Calu3 (cell line): ENCODE data around the gene NISCH. TPM values are rescaled to one million over a fixed set of nuclear protein-coding genes. Genes with fewer than 3 reads are reported as not detected.

ENCODE experiments used
- BruUV-seq: library from RNA; stranded (reverse); fragments of 400-500 nt; replicated peaks from 2 replicates; lab custom pipeline; 2021; lab: Mats Ljungman, UMichigan
- CTCF ChIA-PET: fragments of 300-600 bp; sonication (Branson Sonifier 250); formaldehyde crosslinking; loops from one replicate; lab custom pipeline; 2022; ENCODE audit warnings: antibody characterized with exemption; lab: Charles Lee
- DNase-seq: peaks from one replicate; pipeline ENCODE4 v3.0.0; 2022
- H3K27ac Mint-ChIP-seq: one replicate; pipeline ENCODE4 v1.8.0; 2022; ENCODE audit warnings: mixed read lengths; ENCODE audit not compliant: unreplicated experiment
- H3K27me3 Mint-ChIP-seq: one replicate; pipeline ENCODE4 v1.8.0; 2022; ENCODE audit warnings: mixed read lengths; ENCODE audit not compliant: unreplicated experiment
- H3K36me3 Mint-ChIP-seq: one replicate; pipeline ENCODE4 v1.8.0; 2022; ENCODE audit warnings: mild to moderate bottlenecking, moderate library complexity, mixed read lengths; ENCODE audit not compliant: insufficient read depth, unreplicated experiment
- H3K4me1 Mint-ChIP-seq: one replicate; pipeline ENCODE4 v1.8.0; 2022; ENCODE audit warnings: mild to moderate bottlenecking, low read depth, mixed read lengths; ENCODE audit not compliant: unreplicated experiment
- H3K4me3 Mint-ChIP-seq: one replicate; pipeline ENCODE4 v1.8.0; 2022; ENCODE audit warnings: mild to moderate bottlenecking, low read depth, moderate library complexity, mixed read lengths; ENCODE audit not compliant: unreplicated experiment
- H3K9me3 Mint-ChIP-seq: one replicate; pipeline ENCODE4 v1.8.0; 2022; ENCODE audit warnings: low read depth, mixed read lengths; ENCODE audit not compliant: unreplicated experiment
- intact Hi-C: fragments of 100-400 bp; cut with micrococcal nuclease; formaldehyde crosslinking; loops from one replicate; pipeline ENCODE4 v1.10.0; 2022; ENCODE audit not compliant: unreplicated experiment
- total RNA-seq: library from RNA; stranded (reverse); gene quantifications from 2 replicates; pipeline ENCODE4 v1.2.3, GENCODE V29; 2022
- TF ChIP-seq, protein P1 (sequence below): fragments of 200-600 bp; IDR thresholded peaks from one replicate; pipeline ENCODE4 v1.8.0; 2022; ENCODE audit warnings: antibody characterized with exemption; ENCODE audit not compliant: unreplicated experiment

The NISCH gene
- total RNA-seq, 1 experiment from 2014 or later: 58.6 TPM

DNA sequence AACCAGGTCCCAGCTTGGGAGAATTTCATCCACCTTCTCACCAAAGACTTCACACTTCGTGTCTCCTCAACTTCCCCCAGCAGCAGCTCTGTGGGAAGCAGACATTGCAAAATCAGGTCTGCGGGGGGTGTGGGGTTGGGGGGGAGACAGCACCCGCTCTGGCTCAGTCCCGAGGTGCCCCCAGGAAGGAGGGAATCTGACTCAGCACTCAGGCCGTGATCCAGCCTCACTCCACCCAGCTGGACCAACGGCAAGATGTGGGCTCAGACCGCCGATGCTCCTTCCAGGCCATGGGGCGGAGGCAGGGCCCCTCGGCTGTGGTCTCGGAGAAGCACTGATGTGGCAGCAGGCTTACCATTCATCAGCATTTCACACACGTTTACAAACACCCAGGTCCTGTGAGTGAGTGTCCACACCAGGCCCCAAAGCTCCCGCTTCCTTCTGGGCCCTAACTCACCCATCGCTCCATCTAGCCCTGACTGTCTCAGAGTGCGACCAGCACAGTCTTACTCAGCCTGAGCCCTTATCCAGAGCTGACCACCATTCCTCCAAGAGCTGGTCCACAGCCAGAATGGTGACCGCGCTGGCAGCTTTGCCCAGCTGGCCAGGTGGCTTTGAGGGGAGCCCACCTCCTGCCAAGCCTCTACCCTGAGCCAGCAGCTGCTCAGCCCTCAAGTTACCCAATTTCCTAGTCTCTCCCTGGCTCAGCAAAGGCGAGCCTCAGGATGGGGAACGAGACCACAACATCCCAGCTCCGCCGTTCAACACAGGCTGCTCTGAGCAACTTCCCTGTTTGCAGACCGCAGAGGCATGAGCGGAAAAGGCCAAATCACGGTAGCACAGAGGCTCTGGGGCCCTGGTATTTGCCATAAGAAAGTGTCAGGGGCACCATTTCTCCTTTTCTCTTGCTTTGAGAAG lies 43.0 kb downstream of the NISCH start:
- DNase-seq: no peak
- H3K4me1 Mint-ChIP-seq: no peaks in the 10 kb centered on the region
- H3K36me3 Mint-ChIP-seq: no peaks in the 10 kb centered on the region
- BruUV-seq: no TSS peak
- H3K4me3 Mint-ChIP-seq: no peak overlapping the region
- TF ChIP-seq, protein P1, sequence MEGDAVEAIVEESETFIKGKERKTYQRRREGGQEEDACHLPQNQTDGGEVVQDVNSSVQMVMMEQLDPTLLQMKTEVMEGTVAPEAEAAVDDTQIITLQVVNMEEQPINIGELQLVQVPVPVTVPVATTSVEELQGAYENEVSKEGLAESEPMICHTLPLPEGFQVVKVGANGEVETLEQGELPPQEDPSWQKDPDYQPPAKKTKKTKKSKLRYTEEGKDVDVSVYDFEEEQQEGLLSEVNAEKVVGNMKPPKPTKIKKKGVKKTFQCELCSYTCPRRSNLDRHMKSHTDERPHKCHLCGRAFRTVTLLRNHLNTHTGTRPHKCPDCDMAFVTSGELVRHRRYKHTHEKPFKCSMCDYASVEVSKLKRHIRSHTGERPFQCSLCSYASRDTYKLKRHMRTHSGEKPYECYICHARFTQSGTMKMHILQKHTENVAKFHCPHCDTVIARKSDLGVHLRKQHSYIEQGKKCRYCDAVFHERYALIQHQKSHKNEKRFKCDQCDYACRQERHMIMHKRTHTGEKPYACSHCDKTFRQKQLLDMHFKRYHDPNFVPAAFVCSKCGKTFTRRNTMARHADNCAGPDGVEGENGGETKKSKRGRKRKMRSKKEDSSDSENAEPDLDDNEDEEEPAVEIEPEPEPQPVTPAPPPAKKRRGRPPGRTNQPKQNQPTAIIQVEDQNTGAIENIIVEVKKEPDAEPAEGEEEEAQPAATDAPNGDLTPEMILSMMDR: no peak
- no peaks in the 10 kb centered on the region for H3K9me3 Mint-ChIP-seq
- H3K27me3 Mint-ChIP-seq: peaks cover 11% of the 10 kb centered on the region
- no peak overlapping the region for H3K27ac Mint-ChIP-seq
- intact Hi-C loops: no loop called here
- CTCF ChIA-PET: no interaction called here

DNA sequence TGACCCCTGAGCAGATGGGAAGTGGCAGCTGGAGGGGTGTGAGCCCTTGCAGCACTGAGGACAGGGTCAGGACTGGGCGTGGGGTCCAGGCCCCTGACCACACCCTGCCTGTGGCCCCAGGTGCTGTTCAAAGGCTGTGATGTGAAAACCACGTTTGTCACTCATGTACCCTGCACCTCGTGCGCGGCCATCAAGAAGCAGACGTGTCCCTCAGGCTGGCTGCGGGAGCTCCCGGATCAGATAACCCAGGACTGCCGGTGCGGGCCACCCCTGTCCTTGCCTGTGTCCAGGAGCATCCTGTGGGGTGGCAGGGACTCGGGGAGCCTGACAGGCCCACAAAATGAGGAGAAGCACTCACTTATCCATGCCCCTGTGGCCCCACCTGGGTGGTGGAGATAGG lies 45.6 kb downstream of the NISCH start:
- Mint-ChIP-seq H3K9me3 (no peaks in the 10 kb centered on the region), H3K27me3 (peaks cover 11% of the 10 kb centered on the region), H3K27ac (no peak overlapping the region), H3K4me1 (no peaks in the 10 kb centered on the region), H3K36me3 (no peaks in the 10 kb centered on the region), H3K4me3 (no peak overlapping the region)
- CTCF ChIA-PET: no interaction called here
- TF ChIP-seq, protein P1: no peak
- DNase-seq: no peak
- BruUV-seq: no TSS peak
- intact Hi-C loops: no loop called here

DNA sequence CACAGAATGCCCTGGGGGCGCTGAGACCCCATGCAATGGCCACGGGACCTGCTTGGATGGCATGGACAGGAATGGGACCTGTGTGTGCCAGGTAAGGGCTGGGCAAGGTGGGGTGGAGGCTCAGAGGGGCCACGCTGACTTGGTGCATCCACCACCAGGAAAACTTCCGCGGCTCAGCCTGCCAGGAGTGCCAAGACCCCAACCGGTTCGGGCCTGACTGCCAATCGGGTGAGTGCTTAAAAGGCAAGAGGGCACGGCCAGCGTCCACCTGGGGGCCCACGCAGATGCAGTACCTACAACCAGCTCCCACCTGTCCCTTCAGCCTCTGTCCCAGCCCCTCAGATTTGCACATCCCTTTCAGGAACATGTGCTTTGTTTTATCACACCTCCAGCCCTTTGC lies 46.6 kb downstream of the NISCH start:
- Mint-ChIP-seq H3K4me3 (no peak overlapping the region), H3K4me1 (peaks cover 2% of the 10 kb centered on the region), H3K27ac (no peak overlapping the region), H3K9me3 (no peaks in the 10 kb centered on the region), H3K27me3 (peaks cover 11% of the 10 kb centered on the region), H3K36me3 (no peaks in the 10 kb centered on the region)
- BruUV-seq: no TSS peak
- DNase-seq: no peak
- intact Hi-C loops: no loop called here
- CTCF ChIA-PET: no interaction called here
- TF ChIP-seq, protein P1: no peak

DNA sequence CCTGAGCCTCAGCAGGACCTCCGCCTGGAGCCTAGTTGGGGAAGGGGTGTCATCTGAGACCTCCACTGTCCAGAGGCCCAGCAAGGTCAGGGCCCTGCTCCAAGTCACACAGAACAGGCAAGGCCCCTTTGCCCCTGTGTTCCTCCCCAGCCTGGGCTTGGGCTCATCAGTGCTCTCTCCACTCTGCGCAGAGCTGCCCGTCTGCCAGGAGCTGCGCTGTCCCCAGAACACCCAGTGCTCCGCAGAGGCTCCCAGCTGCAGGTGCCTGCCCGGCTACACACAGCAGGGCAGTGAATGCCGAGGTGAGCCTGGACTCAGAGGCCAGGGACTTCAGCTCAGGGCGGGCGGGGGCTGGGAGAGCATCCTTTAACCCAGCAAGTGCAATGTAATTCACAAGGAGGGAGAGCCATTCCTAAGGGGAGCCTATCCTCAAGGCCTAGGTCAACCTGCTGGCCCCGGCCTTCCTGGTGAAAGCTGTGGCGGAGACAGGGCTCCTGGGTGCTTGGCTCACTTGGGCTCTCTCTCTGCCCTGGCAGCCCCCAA lies 47.5 kb downstream of the NISCH start:
- CTCF ChIA-PET: no interaction called here
- intact Hi-C loops: no loop called here
- no TSS peak for BruUV-seq
- H3K27me3 Mint-ChIP-seq: peaks cover 11% of the 10 kb centered on the region
- peaks cover 6% of the 10 kb centered on the region for H3K36me3 Mint-ChIP-seq
- H3K4me1 Mint-ChIP-seq: peaks cover 10% of the 10 kb centered on the region
- no peak overlapping the region for H3K4me3 Mint-ChIP-seq
- no peak overlapping the region for H3K27ac Mint-ChIP-seq
- TF ChIP-seq, protein P1: no peak
- no peak for DNase-seq
- no peaks in the 10 kb centered on the region for H3K9me3 Mint-ChIP-seq
